K562 (cell line): Measurements from ENCODE around the gene GPATCH2L. TPM values are rescaled to one million over a fixed set of nuclear protein-coding genes. Genes with fewer than 3 reads are reported as not detected.

ENCODE experiments used
- ARHGAP35 ChIP-seq: fragments of 450-650 bp; IDR thresholded peaks from 2 replicates; pipeline ENCODE4 v1.6.1; 2018; ENCODE audit not compliant: partially characterized antibody
- ATF2 ChIP-seq: sonication (generic); formaldehyde crosslinking; IDR thresholded peaks from 2 replicates; pipeline ENCODE4 v1.8.1; 2022; ENCODE audit warnings: missing genetic modification reagents
- BRD9 ChIP-seq: fragments of 450-650 bp; IDR thresholded peaks from 2 replicates; pipeline ENCODE4 v1.6.1; 2018; ENCODE audit warnings: low read depth; ENCODE audit not compliant: partially characterized antibody
- CEBPZ ChIP-seq: fragments of 150-350 bp; IDR thresholded peaks from 2 replicates; pipeline ENCODE4 v1.6.1; 2014; ENCODE audit warnings: low read depth, mild to moderate bottlenecking, low read length, borderline replicate concordance
- E2F8 ChIP-seq: fragments of 450-650 bp; IDR thresholded peaks from 2 replicates; pipeline ENCODE4 v1.7.1; 2018; ENCODE audit warnings: mild to moderate bottlenecking, low read depth; ENCODE audit not compliant: partially characterized antibody
- ELF2 ChIP-seq: fragments of 250-450 bp; sonication (Bioruptor Pico); IDR thresholded peaks from 2 replicates; pipeline ENCODE4 v1.5.0; 2021; ENCODE audit warnings: mild to moderate bottlenecking
- HNRNPL ChIP-seq: fragments of 200-400 bp; formaldehyde crosslinking; IDR thresholded peaks from 2 replicates; pipeline ENCODE4 v1.6.1; 2017; ENCODE audit warnings: low read depth, mild to moderate bottlenecking, low read length
- IFI16 ChIP-seq: fragments of 250-450 bp; sonication (Bioruptor Pico); IDR thresholded peaks from 2 replicates; pipeline ENCODE4 v2.1.2; 2022; ENCODE audit warnings: mild to moderate bottlenecking, inconsistent platforms
- KAT8 ChIP-seq: fragments of 450-650 bp; IDR thresholded peaks from 2 replicates; pipeline ENCODE4 v1.6.1; 2016; ENCODE audit warnings: low read depth, mild to moderate bottlenecking
- MTF1 ChIP-seq: fragments of 250-450 bp; sonication (Bioruptor Pico); IDR thresholded peaks from 2 replicates; pipeline ENCODE4 v1.9.0; 2021; ENCODE audit warnings: moderate library complexity, mild to moderate bottlenecking, inconsistent platforms, borderline replicate concordance
- NR2C2 ChIP-seq, 2 experiments: fragments of 200-800 bp in 1 of 2; sonication (Bioruptor generic) in 1 of 2; sonication (generic) in 1 of 2; formaldehyde crosslinking in 1 of 2; IDR thresholded peaks; 2 replicates each; pipeline versions ENCODE4 v1.6.1 to v1.8.0; 2016 to 2022; ENCODE audit warnings: mild to moderate bottlenecking in 1 of 2, missing compliant biosample characterization in 1 of 2, missing genetic modification characterization in 1 of 2, missing genetic modification reagents in 1 of 2
- POLR2AphosphoS2 ChIP-seq: IDR thresholded peaks from 2 replicates; pipeline ENCODE4 v1.6.1; 2012; ENCODE audit warnings: low read length, improper control_type of control experiment
- RFX7 ChIP-seq: fragments of 250-450 bp; sonication (Bioruptor Pico); IDR thresholded peaks from 2 replicates; pipeline ENCODE4 v1.5.1; 2021; ENCODE audit warnings: mild to moderate bottlenecking
- SAFB2 ChIP-seq: fragments of 200-400 bp; formaldehyde crosslinking; IDR thresholded peaks from 2 replicates; pipeline ENCODE4 v1.6.1; 2018; ENCODE audit warnings: borderline replicate concordance, low read length, low read depth, moderate library complexity; ENCODE audit not compliant: severe bottlenecking
- SP2 ChIP-seq: IDR thresholded peaks from 2 replicates; pipeline ENCODE4 v1.6.1; 2011; ENCODE audit warnings: mild to moderate bottlenecking, low read depth, low read length, moderate library complexity; ENCODE audit not compliant: poor library complexity, severe bottlenecking; ENCODE audit errors: extremely low read depth
- SRSF7 ChIP-seq: fragments of 200-400 bp; formaldehyde crosslinking; optimal IDR thresholded peaks from 2 replicates; pipeline ENCODE3; 2017; ENCODE audit warnings: mild to moderate bottlenecking, low read depth, low read length
- TARDBP ChIP-seq: fragments of 450-650 bp; IDR thresholded peaks from 2 replicates; pipeline ENCODE4 v1.6.1; 2016
- U2AF2 ChIP-seq: fragments of 200-400 bp; formaldehyde crosslinking; optimal IDR thresholded peaks from 2 replicates; pipeline ENCODE3; 2017; ENCODE audit warnings: low read depth, mild to moderate bottlenecking, low read length
- USF2 ChIP-seq: sonication (generic); formaldehyde crosslinking; IDR thresholded peaks from 2 replicates; pipeline ENCODE4 v1.5.0; 2020; ENCODE audit warnings: missing genetic modification reagents
- ZBED1 ChIP-seq: IDR thresholded peaks from 2 replicates; pipeline ENCODE4 v1.6.1; 2014
- ZNF184 ChIP-seq: sonication (generic); formaldehyde crosslinking; IDR thresholded peaks from 2 replicates; pipeline ENCODE4 v1.5.0; 2020; ENCODE audit warnings: missing genetic modification reagents
- polyA plus RNA-seq, 8 experiments: library from polyadenylated mRNA; depleted of rRNA in 4 of 8; stranded (reverse) in 5 of 8; unstranded in 3 of 8; fragments of >200 nt; fragmentation: Nextera tagmentation in 2 of 8; fragmentation: Illumina TruSeq in 1 of 8; extraction: Ambion mirVana in 2 of 8; extraction: Trizol in 1 of 8; gene quantifications; 2 replicates each; pipeline versions ENCODE4 v1.2.1 to v1.2.3, GENCODE V29; 2011 to 2014; ENCODE audit warnings: inconsistent platforms in 1 of 8, missing spikeins in 1 of 8
- total RNA-seq, 7 experiments: library from RNA; depleted of rRNA in 6 of 7; stranded (reverse); fragments of >200 nt in 6 of 7; fragmentation: Illumina TruSeq in 2 of 7; extraction: Trizol in 2 of 7; gene quantifications; 2 replicates each; pipeline versions ENCODE4 v1.2.1 to v1.2.3, GENCODE V29; 2011 to 2021; ENCODE audit warnings: low replicate concordance in 1 of 7

The GPATCH2L gene
- total and polyA plus RNA-seq, 9 of the 15 experiments (the other 6 are each of a cell fraction or from before 2014, with no cell fraction given), result 13.1 to 39.6 (median 20.0) TPM

- TF ChIP-seq KAT8, result no peak
- no peak for TF ChIP-seq MTF1 (CRISPR knock-in tag)
- no peak for TF ChIP-seq POLR2AphosphoS2
- no peak for TF ChIP-seq SAFB2
- TF ChIP-seq ZBED1, result no peak
- no peak for TF ChIP-seq TARDBP
- no peak for TF ChIP-seq E2F8
- TF ChIP-seq ELF2, result no peak
- TF ChIP-seq IFI16 (CRISPR knock-in tag), result no peak
- no peak for TF ChIP-seq USF2 (CRISPR knock-in tag)
- TF ChIP-seq SRSF7, result no peak
- TF ChIP-seq ZNF184 (CRISPR knock-in tag), result no peak
- TF ChIP-seq NR2C2 (CRISPR knock-in tag; IDR thresholded peaks at IDR 0.05), result no peak
- peak; percentile 82 for TF ChIP-seq NR2C2 (tag; IDR thresholded peaks at IDR 0.05)
- TF ChIP-seq RFX7 (CRISPR knock-in tag), result no peak
- no peak for TF ChIP-seq CEBPZ
- no peak for TF ChIP-seq U2AF2
- no peak for TF ChIP-seq ARHGAP35
- no peak for TF ChIP-seq HNRNPL
- TF ChIP-seq ATF2 (CRISPR knock-in tag), result no peak
- no peak for TF ChIP-seq SP2
- TF ChIP-seq BRD9, result peak; percentile 58
These were observed 107.5 kb downstream of the GPATCH2L start (continued) for GRCh38 chr14:76259029-76259735.
